Neural cell (in vitro differentiated cells): ENCODE results near the gene NRP1. TPM values are rescaled to one million over a fixed set of nuclear protein-coding genes. Genes with fewer than 3 reads are reported as not detected.

Source experiments
- H2AFZ ChIP-seq: fragments of 200-600, 300-800 bp; sonication (generic), shearing (Covaris generic); 2 replicates; pipeline ENCODE4 v1.6.0; 2014; ENCODE audit warnings: low read depth, mild to moderate bottlenecking, antibody characterized with exemption, low read length, moderate library complexity
- H3F3A ChIP-seq: fragments of 200-600 bp; shearing (Covaris generic); 2 replicates; pipeline ENCODE4 v1.6.1; 2016; ENCODE audit warnings: mild to moderate bottlenecking, moderate library complexity, mixed read lengths, antibody characterized with exemption, low read length; ENCODE audit not compliant: insufficient read depth, poor library complexity, severe bottlenecking
- H3K27ac ChIP-seq: fragments of 200-600, 300-800 bp; sonication (generic), shearing (Covaris generic); 2 replicates; pipeline ENCODE4 v1.5.1; 2014; ENCODE audit warnings: mild to moderate bottlenecking, low read length, moderate library complexity
- H3K27me3 ChIP-seq: fragments of 300-800, 200-600 bp; sonication (generic), shearing (Covaris generic); 2 replicates; pipeline ENCODE4 v1.6.0; 2014; ENCODE audit warnings: mild to moderate bottlenecking, low read depth, low read length, moderate library complexity; ENCODE audit not compliant: insufficient read depth
- H3K36me3 ChIP-seq: fragments of 300-800, 200-600 bp; sonication (generic), shearing (Covaris generic); 2 replicates; pipeline ENCODE4 v1.5.1; 2014; ENCODE audit warnings: mild to moderate bottlenecking, antibody characterized with exemption, low read length, moderate library complexity; ENCODE audit not compliant: insufficient read depth
- H3K4me2 ChIP-seq: fragments of 300-800, 200-600 bp; sonication (generic), shearing (Covaris generic); 2 replicates; pipeline ENCODE4 v1.6.0; 2014; ENCODE audit warnings: mild to moderate bottlenecking, low read length
- H3K4me3 ChIP-seq: fragments of 300-800, 200-600 bp; sonication (generic), shearing (Covaris generic); 2 replicates; pipeline ENCODE4 v1.5.1; 2014; ENCODE audit warnings: mild to moderate bottlenecking, low read length, moderate library complexity
- H3K79me2 ChIP-seq: fragments of 200-600 bp; shearing (Covaris generic); replicated peaks from 2 replicates; pipeline ENCODE4 v1.6.0; 2014; ENCODE audit warnings: mild to moderate bottlenecking, low read length, moderate library complexity; ENCODE audit not compliant: insufficient read depth
- H3K9ac ChIP-seq: fragments of 300-800, 200-600 bp; sonication (generic), shearing (Covaris generic); 2 replicates; pipeline ENCODE4 v1.6.1; 2016; ENCODE audit warnings: mild to moderate bottlenecking, low read length, mixed read lengths
- H3K9me2 ChIP-seq: fragments of 200-600 bp; shearing (Covaris generic); 2 replicates; pipeline ENCODE4 v1.6.1; 2016; ENCODE audit warnings: mild to moderate bottlenecking, low read length, mixed read lengths; ENCODE audit not compliant: insufficient read depth
- H3K9me3 ChIP-seq: fragments of 200-600, 300-800 bp; sonication (generic), shearing (Covaris generic); 2 replicates; pipeline ENCODE4 v1.6.1; 2016; ENCODE audit warnings: mild to moderate bottlenecking, mixed run types, low read length, moderate library complexity, mixed read lengths
- H4K20me1 ChIP-seq: fragments of 200-600 bp; shearing (Covaris generic); 2 replicates; pipeline ENCODE4 v1.6.1; 2016; ENCODE audit warnings: mild to moderate bottlenecking, mixed run types; ENCODE audit not compliant: insufficient read depth
- CTCF ChIP-seq: fragments of 450-650 bp; IDR thresholded peaks from 2 replicates; pipeline ENCODE4 v1.5.1; 2014; ENCODE audit warnings: antibody characterized with exemption, mild to moderate bottlenecking, moderate library complexity; ENCODE audit not compliant: poor library complexity, severe bottlenecking
- EP300 ChIP-seq: fragments of 450-650 bp; conservative IDR thresholded peaks from 2 replicates; pipeline ENCODE4 v1.6.1; 2014; ENCODE audit warnings: antibody characterized with exemption, mild to moderate bottlenecking, moderate library complexity; ENCODE audit not compliant: poor library complexity, severe bottlenecking
- EZH2 ChIP-seq: fragments of 200-600, 300-800 bp; shearing (Covaris generic), sonication (generic); IDR thresholded peaks from 2 replicates; pipeline ENCODE4 v1.6.1; 2014; ENCODE audit warnings: antibody characterized with exemption, low read length, borderline replicate concordance, mild to moderate bottlenecking; ENCODE audit not compliant: insufficient read depth, poor library complexity, severe bottlenecking
- MXI1 ChIP-seq: fragments of 450-650 bp; conservative IDR thresholded peaks from 2 replicates; pipeline ENCODE4 v1.6.1; 2014; ENCODE audit warnings: antibody characterized with exemption, mild to moderate bottlenecking; ENCODE audit not compliant: poor library complexity, severe bottlenecking
- POLR2AphosphoS5 ChIP-seq: IDR thresholded peaks from 2 replicates; pipeline ENCODE4 v1.6.1; 2012
- RAD21 ChIP-seq: fragments of 450-650 bp; conservative IDR thresholded peaks from 2 replicates; pipeline ENCODE4 v1.6.1; 2014; ENCODE audit warnings: antibody characterized with exemption, mild to moderate bottlenecking, moderate library complexity
- REST ChIP-seq: IDR thresholded peaks from 2 replicates; pipeline ENCODE4 v1.6.1; 2012; ENCODE audit warnings: borderline replicate concordance
- SMC3 ChIP-seq: fragments of 450-650 bp; conservative IDR thresholded peaks from 2 replicates; pipeline ENCODE4 v1.6.1; 2014; ENCODE audit warnings: antibody characterized with exemption, mild to moderate bottlenecking, moderate library complexity; ENCODE audit not compliant: poor library complexity
- TAF1 ChIP-seq: IDR thresholded peaks from 2 replicates; pipeline ENCODE4 v1.6.1; 2012; ENCODE audit warnings: low read depth
- polyA plus RNA-seq: library from polyadenylated mRNA; depleted of rRNA; stranded (reverse); fragments of >200 nt; gene quantifications from 2 replicates; pipeline ENCODE4 v1.2.3, GENCODE V29; 2014

The NRP1 gene
- polyA plus RNA-seq, 1 donor from 2014 or later: 23.2 TPM

- H3K27ac ChIP-seq: no peak overlapping the region
- H2AFZ ChIP-seq: no peak overlapping the region
- H3K4me3 ChIP-seq: no peak overlapping the region
- no peaks in the 10 kb centered on the region for H3K9me3 ChIP-seq
- no peak for TF ChIP-seq MXI1
- no peak for TF ChIP-seq EP300
- TF ChIP-seq SMC3: no peak
- TF ChIP-seq CTCF: no peak
- no peak for TF ChIP-seq TAF1
- no peak for TF ChIP-seq POLR2AphosphoS5
- no peak for TF ChIP-seq RAD21
- TF ChIP-seq EZH2: no peak
- no peak for TF ChIP-seq REST
- no peaks in the 10 kb centered on the region for H3F3A ChIP-seq
- H3K9me2 ChIP-seq: no peaks in the 10 kb centered on the region
- no peak overlapping the region for H3K4me2 ChIP-seq
- H4K20me1 ChIP-seq: no peaks in the 10 kb centered on the region
- H3K36me3 ChIP-seq: no peaks in the 10 kb centered on the region
- H3K9ac ChIP-seq: no peak overlapping the region
- no peaks in the 10 kb centered on the region for H3K79me2 ChIP-seq
- H3K27me3 ChIP-seq: no peaks in the 10 kb centered on the region
Measured at GRCh38 chr10:33162248-33162575, 172.3 kb downstream of the NRP1 start.

GRCh38 chr10:33161550-33162247 is 172.8 kb downstream of the NRP1 start:
- no peaks in the 10 kb centered on the region for H3K27me3 ChIP-seq
- H3K79me2 ChIP-seq: no peaks in the 10 kb centered on the region
- TF ChIP-seq EP300: no peak
- TF ChIP-seq REST: no peak
- TF ChIP-seq SMC3: no peak
- TF ChIP-seq POLR2AphosphoS5: no peak
- TF ChIP-seq RAD21: no peak
- no peak for TF ChIP-seq CTCF
- no peak for TF ChIP-seq MXI1
- TF ChIP-seq TAF1: no peak
- TF ChIP-seq EZH2: no peak
- H2AFZ ChIP-seq: no peak overlapping the region
- H3F3A ChIP-seq: no peaks in the 10 kb centered on the region
- H3K9me2 ChIP-seq: no peaks in the 10 kb centered on the region
- H4K20me1 ChIP-seq: no peaks in the 10 kb centered on the region
- no peak overlapping the region for H3K9ac ChIP-seq
- H3K27ac ChIP-seq: no peak overlapping the region
- no peaks in the 10 kb centered on the region for H3K36me3 ChIP-seq
- H3K4me2 ChIP-seq: no peak overlapping the region
- H3K9me3 ChIP-seq: no peaks in the 10 kb centered on the region
- no peak overlapping the region for H3K4me3 ChIP-seq
